GM19099 (cell line): ENCODE results near the gene MAF.

Source experiments
- POLR2A ChIP-seq: IDR thresholded peaks from 3 replicates; pipeline ENCODE4 v1.6.1; 2011; ENCODE audit warnings: low read depth; ENCODE audit not compliant: insufficient read length; ENCODE audit errors: extremely low read depth

The MAF gene

GRCh38 chr16:79625738-79626137 is 25.2 kb upstream of the MAF start:
- TF ChIP-seq POLR2A: no peak

DNA sequence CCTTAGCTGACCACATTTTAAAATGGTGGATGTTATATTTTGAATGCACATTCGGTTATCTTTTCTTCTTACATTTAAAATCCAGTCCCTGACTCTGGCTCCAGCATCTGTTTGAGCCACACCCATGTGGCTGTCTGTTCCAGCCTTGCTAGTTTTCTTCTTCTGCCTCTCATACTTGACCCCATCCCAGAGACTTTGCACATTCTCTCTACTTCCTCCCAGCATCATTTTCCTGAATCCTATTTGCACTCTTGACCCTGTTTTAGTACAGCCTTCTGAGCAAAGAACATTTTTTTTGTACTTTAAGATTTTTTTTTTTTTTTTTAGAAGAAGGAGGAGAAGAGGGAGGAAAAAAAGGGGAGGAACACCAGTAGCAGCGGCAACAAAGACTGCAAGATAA is 23.3 kb upstream of the MAF start:
- no peak for TF ChIP-seq POLR2A

- TF ChIP-seq POLR2A: no peak
These were observed 22.5 kb upstream of the MAF start for GRCh38 chr16:79623062-79623461.

GRCh38 chr16:79621027-79621426 is 20.5 kb upstream of the MAF start:
- no peak for TF ChIP-seq POLR2A

GRCh38 chr16:79618692-79619050 is 18.1 kb upstream of the MAF start:
- TF ChIP-seq POLR2A: no peak

GRCh38 chr16:79618041-79618691 is 17.6 kb upstream of the MAF start:
- no peak for TF ChIP-seq POLR2A

- no peak for TF ChIP-seq POLR2A
These were observed 12.5 kb upstream of the MAF start for GRCh38 chr16:79613009-79613408.

DNA sequence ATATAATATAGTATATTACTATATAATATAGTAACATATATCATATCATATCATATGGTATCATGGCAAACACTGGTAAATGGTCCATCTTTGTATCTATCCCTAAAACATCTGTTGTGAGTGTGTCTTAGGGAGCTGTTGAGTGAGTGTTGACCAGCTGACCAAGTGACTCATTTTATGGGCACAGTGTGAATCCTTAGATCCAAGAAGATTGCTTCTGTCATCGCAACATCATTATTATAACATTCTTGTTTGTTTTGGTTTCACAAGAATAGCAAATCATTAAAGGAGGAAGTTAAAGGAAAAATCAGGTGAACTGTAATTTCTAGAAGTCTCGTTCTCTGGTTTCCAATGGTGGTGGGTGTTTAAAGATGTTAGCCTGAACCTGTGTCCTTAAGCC is 11.7 kb upstream of the MAF start:
- TF ChIP-seq POLR2A: no peak

DNA sequence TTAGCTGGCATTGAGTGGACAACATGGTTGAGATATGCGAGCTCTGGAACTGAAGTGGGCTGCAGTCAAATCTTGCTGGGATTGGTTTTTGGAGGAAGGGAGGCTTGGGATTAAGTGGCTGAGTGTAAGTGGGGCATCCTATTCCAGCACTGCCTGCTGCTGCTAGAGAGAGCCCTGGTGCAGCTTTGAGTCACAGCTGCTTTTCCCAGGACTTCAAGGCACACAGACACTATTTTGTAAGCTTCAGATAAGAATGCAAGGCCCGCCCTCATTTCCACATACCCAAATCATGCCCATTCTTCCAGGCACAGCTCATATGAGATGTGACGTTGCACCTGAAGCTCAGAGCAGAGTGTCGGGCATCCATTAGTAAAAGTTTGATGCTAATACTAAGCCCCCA is 10.2 kb upstream of the MAF start:
- TF ChIP-seq POLR2A: no peak

- no peak for TF ChIP-seq POLR2A
These were observed 9.3 kb upstream of the MAF start for GRCh38 chr16:79609861-79610260.

DNA sequence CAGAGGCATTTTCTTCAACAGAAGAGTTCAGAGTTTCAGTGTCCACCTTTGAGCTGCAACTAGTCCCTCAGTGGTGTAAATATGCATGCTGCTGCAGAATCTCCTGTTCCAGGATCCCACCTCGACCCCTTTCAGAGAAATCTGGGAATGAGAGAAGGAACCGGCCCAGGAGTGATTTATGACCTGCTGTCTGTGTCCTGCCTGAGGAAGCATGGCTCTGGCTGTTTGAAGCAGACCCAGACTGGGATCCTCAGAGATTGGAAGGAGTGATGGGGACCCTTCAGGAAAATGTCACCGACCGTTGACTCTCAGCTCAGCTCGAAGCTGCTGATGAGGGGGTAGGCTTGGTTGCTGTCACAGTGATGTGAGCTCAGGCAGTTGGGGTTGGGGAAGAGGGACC is 8.4 kb upstream of the MAF start:
- TF ChIP-seq POLR2A: no peak

GRCh38 chr16:79607587-79607986 is 7.0 kb upstream of the MAF start:
- TF ChIP-seq POLR2A: no peak

- TF ChIP-seq POLR2A: no peak
These were observed 5.5 kb upstream of the MAF start for GRCh38 chr16:79605999-79606398.

GRCh38 chr16:79603055-79603454 is 2.5 kb upstream of the MAF start:
- TF ChIP-seq POLR2A: no peak

DNA sequence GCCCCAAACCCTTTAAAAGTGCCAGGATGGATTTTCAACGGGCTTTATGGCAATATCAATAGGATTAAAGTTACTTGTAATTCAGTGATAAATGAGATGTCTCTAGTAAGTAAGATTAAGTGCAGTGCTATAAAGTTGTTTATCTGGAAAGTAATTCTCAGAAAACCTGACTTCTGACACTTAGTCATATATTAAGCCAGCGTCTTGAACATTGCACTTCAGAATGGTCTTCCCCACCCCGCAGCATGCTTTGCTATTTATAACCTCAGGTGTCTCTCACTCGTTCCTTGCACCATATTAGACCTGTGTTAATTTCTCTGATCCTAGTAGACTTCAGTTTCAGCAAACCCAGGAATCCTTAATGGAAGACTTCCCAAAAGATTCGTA is 2.1 kb upstream of the MAF start:
- no peak for TF ChIP-seq POLR2A

GRCh38 chr16:79601931-79602627 is 1.5 kb upstream of the MAF start:
- TF ChIP-seq POLR2A: no peak

- no peak for TF ChIP-seq POLR2A
These were observed 774 bp upstream of the MAF start for GRCh38 chr16:79601092-79601930.
